Ishikawa (cell line): ENCODE results near the gene DLL1.

ENCODE experiments used
- CEBPB ChIP-seq: IDR thresholded peaks from 2 replicates; pipeline ENCODE4 v1.6.1; 2012
- CREB1 ChIP-seq: IDR thresholded peaks from 2 replicates; pipeline ENCODE4 v1.6.1; 2012; ENCODE audit warnings: low read depth
- EGR1 ChIP-seq: IDR thresholded peaks from 2 replicates; pipeline ENCODE4 v1.6.1; 2012
- EP300 ChIP-seq: IDR thresholded peaks from 2 replicates; pipeline ENCODE4 v1.6.1; 2012; ENCODE audit warnings: borderline replicate concordance
- FOXM1 ChIP-seq: IDR thresholded peaks from 2 replicates; pipeline ENCODE4 v1.6.1; 2012; ENCODE audit warnings: low read depth, borderline replicate concordance
- NFIC ChIP-seq: IDR thresholded peaks from 2 replicates; pipeline ENCODE4 v1.6.1; 2012
- RAD21 ChIP-seq: IDR thresholded peaks from 2 replicates; pipeline ENCODE4 v1.6.1; 2012; ENCODE audit warnings: low read depth
- TAF1 ChIP-seq: IDR thresholded peaks from 2 replicates; pipeline ENCODE4 v1.6.1; 2012; ENCODE audit warnings: low read depth, mild to moderate bottlenecking
- TCF12 ChIP-seq: IDR thresholded peaks from 2 replicates; pipeline ENCODE4 v1.6.1; 2012; ENCODE audit warnings: low read depth
- TEAD4 ChIP-seq: IDR thresholded peaks from 2 replicates; pipeline ENCODE4 v1.6.1; 2012
- YY1 ChIP-seq: IDR thresholded peaks from 2 replicates; pipeline ENCODE4 v1.6.1; 2012; ENCODE audit warnings: low read depth
- ZBTB7A ChIP-seq: IDR thresholded peaks from 2 replicates; pipeline ENCODE4 v1.6.1; 2012; ENCODE audit warnings: low read depth
- TF ChIP-seq, protein P1 (sequence below): IDR thresholded peaks from 2 replicates; pipeline ENCODE4 v1.6.1; 2012
- TF ChIP-seq, protein P2 (sequence below): IDR thresholded peaks from 2 replicates; pipeline ENCODE4 v1.6.1; 2012; ENCODE audit warnings: low read depth, mild to moderate bottlenecking
- TF ChIP-seq, protein P3 (sequence below): IDR thresholded peaks from 2 replicates; pipeline ENCODE4 v1.6.1; 2012

Gene DLL1

DNA sequence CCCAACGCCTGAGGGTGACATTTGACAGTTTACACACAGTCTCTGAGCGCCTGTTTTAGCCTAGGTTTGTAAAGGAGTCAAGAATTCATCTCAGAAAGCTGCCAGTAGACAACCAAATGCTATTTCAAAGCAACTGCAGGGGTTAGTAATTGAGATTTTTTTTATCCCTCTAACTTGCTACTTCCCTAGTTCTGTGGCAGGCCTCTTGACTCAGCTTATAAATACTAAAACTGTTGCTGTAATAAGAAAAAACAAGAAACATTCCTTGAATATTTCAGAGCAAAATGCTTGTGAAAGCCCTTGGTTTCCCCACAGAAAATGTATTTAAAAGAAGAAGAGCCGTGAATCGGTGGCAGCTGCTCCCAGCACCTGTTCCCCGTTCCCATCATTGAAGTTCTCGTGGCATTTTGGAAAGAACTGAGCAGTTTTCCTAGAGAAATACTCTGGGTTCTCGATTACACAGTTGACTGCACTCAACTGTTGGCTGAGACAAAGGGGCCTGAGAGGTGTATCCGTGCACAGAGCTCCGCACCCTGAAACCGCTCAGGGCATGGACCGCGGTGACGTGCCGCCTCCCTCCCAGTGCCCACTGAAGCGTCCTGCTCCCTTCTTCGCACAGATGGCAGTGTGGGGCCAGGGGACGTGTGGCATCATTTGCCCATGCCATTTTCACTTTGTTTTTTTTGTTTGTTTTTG, 20.9 kb downstream of the DLL1 start:
- TF ChIP-seq YY1, result no peak
- TF ChIP-seq RAD21, result no peak; the same call in 1 of the 2 replicates
- TF ChIP-seq CREB1, result no peak
- no peak for TF ChIP-seq EGR1
- no peak for TF ChIP-seq EP300
- TF ChIP-seq CEBPB, result no peak
- no peak for TF ChIP-seq TCF12
- TF ChIP-seq TAF1, result no peak
- no peak for TF ChIP-seq NFIC
- TF ChIP-seq, protein P1, sequence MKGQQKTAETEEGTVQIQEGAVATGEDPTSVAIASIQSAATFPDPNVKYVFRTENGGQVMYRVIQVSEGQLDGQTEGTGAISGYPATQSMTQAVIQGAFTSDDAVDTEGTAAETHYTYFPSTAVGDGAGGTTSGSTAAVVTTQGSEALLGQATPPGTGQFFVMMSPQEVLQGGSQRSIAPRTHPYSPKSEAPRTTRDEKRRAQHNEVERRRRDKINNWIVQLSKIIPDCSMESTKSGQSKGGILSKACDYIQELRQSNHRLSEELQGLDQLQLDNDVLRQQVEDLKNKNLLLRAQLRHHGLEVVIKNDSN, result no peak
- TF ChIP-seq, protein P2, sequence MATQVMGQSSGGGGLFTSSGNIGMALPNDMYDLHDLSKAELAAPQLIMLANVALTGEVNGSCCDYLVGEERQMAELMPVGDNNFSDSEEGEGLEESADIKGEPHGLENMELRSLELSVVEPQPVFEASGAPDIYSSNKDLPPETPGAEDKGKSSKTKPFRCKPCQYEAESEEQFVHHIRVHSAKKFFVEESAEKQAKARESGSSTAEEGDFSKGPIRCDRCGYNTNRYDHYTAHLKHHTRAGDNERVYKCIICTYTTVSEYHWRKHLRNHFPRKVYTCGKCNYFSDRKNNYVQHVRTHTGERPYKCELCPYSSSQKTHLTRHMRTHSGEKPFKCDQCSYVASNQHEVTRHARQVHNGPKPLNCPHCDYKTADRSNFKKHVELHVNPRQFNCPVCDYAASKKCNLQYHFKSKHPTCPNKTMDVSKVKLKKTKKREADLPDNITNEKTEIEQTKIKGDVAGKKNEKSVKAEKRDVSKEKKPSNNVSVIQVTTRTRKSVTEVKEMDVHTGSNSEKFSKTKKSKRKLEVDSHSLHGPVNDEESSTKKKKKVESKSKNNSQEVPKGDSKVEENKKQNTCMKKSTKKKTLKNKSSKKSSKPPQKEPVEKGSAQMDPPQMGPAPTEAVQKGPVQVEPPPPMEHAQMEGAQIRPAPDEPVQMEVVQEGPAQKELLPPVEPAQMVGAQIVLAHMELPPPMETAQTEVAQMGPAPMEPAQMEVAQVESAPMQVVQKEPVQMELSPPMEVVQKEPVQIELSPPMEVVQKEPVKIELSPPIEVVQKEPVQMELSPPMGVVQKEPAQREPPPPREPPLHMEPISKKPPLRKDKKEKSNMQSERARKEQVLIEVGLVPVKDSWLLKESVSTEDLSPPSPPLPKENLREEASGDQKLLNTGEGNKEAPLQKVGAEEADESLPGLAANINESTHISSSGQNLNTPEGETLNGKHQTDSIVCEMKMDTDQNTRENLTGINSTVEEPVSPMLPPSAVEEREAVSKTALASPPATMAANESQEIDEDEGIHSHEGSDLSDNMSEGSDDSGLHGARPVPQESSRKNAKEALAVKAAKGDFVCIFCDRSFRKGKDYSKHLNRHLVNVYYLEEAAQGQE, result no peak
- TF ChIP-seq, protein P3, sequence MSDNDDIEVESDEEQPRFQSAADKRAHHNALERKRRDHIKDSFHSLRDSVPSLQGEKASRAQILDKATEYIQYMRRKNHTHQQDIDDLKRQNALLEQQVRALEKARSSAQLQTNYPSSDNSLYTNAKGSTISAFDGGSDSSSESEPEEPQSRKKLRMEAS, result no peak
- no peak for TF ChIP-seq FOXM1
- TF ChIP-seq TEAD4, result no peak

DNA sequence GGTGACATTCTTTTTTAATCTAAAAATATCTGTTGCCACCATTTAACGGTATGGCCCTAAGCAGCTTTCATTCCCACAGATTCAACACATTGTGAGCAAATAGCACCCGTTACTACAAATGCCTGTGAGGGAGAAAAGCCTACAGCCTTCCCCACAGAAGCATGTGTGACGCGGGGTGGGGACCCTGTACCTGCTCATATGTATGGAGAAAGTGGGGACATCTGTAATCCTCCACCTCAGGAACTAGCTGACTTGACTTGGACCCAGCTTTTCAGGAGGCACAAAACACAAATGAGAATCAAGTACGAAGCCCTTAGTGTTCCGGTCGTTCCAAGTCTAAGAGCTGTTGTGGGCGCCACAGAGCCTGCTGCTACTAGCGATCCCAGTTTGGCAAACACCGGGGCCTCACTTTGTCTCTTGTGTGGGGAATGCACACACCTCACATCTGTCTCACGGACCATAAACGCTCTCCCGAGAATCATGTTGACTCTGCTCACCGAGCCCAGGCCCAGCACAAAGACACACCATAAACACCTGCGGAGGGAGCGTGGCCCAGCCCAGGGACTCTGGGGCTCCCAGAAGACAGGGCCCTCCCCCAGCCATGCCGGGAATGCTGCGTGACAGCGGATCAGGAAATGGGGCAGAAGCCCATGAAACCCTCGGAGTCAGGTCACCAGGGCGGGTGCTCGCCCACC, 21.6 kb downstream of the DLL1 start:
- TF ChIP-seq FOXM1 (no peak), CREB1 (no peak)

DNA sequence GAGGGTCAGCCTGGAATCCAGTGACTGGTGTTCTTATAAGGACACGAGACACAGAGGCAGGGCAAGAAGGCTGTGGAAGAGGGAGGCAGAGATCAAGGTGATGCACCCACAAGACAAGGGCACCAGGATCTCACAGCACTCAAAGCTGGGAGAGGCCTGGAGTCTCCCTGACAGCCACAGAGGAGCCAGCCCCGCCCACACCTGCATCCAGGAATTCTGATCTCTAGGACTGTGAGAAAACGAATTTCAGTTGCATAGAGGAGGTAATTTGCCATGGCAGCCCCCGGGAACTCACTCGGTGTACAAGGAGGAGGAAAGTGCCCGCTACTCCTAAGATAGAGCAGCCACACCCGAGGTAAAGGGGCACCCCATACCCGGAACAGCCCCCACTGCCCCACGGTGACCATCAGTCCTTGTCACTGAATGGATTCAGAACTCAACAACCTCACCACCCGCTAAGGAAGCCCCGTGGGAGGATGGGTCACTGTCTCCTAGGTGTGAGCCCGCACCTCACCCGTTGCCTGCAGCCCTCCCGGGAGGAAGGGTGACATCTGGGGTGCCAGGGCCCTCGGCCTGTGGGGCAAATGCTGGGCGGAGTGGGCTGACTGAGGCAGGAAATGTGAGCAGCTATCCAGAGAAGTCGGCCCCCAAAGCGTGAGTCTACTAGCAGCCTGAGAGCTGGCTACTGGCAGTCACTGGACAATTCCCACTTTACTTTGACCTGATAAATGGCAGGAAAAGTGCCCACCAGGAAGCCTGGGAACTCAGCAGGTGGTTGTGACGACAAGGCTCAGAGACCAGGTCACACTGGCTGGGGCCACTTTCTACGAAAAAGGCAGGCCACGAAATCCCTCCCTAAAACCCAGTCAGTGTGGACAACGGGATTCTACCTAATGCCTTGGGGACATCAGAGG, 22.4 kb downstream of the DLL1 start:
- TF ChIP-seq FOXM1 (no peak), YY1 (no peak), EGR1 (no peak), EP300 (no peak), TEAD4 (no peak), ZBTB7A (no peak), RAD21 (no peak)
- TF ChIP-seq, protein P1, result no peak
- TF ChIP-seq, protein P3, result no peak
- TF ChIP-seq, protein P2, result no peak

DNA sequence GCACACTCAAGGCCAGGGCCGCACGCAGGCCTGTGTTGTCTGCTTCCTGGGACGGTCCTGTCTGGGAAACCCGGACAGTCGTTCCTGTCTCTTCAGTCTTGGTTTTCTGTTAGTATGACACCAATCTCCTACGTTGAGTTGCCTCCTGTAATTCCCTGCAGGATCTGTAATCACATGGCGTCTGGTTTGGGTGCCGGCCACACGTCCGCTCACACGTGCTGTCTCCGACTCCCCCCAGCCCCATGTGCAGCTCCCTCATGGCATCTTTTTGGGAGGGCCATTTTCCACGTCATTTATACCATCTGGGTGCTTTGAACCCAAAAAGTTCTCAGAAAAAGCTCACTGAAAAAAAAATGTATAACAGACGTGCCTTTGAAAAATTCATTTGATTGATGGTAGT, 23.2 kb downstream of the DLL1 start:
- TF ChIP-seq, protein P2, result no peak
- no peak for TF ChIP-seq EP300
